BE2C (cell line): Measurements from ENCODE around the gene ADIPOQ.
"Not testable (repeated sequence)": the region's sequence is repeated elsewhere in the genome, so short reads cannot be mapped to it uniquely, and the experiment has no call there.

Source experiments
- DNase-seq: peaks from one replicate; pipeline ENCODE4 v3.0.0-alpha.2; 2020
- H3K27me3 ChIP-seq: fragments of 250-450 bp; sonication (Bioruptor Pico); 2 replicates; pipeline ENCODE4 v1.5.1; 2020; ENCODE audit warnings: mild to moderate bottlenecking
- H3K36me3 ChIP-seq: fragments of 250-450 bp; sonication (Bioruptor Pico); 2 replicates; pipeline ENCODE4 v1.5.1; 2020; ENCODE audit warnings: mild to moderate bottlenecking
- H3K4me1 ChIP-seq: fragments of 250-450 bp; sonication (Bioruptor Pico); 2 replicates; pipeline ENCODE4 v1.5.1; 2020
- H3K4me3 ChIP-seq: 2 replicates; pipeline ENCODE4 v1.5.1; 2011; ENCODE audit warnings: low read depth, low read length
- H3K9me3 ChIP-seq: fragments of 250-450 bp; sonication (Bioruptor Pico); 2 replicates; pipeline ENCODE4 v1.5.1; 2020
- CTCF ChIP-seq: IDR thresholded peaks from 2 replicates; pipeline ENCODE4 v1.5.1; 2012; ENCODE audit warnings: mild to moderate bottlenecking, low read depth, low read length

The ADIPOQ gene

GRCh38 chr3:186818956-186819355, 23.6 kb upstream of the ADIPOQ start:
- no peak for TF ChIP-seq CTCF
- DNase-seq = no peak
- Histone ChIP-seq H3K4me3 (no peak overlapping the region), H3K4me1 (no peaks in the 10 kb centered on the region), H3K36me3 (no peaks in the 10 kb centered on the region), H3K27me3 (no peaks in the 10 kb centered on the region), H3K9me3 (no peaks in the 10 kb centered on the region)

- H3K4me3 ChIP-seq = no peak overlapping the region
Observed at GRCh38 chr3:186821429-186822387, 20.8 kb upstream of the ADIPOQ start.

GRCh38 chr3:186822388-186822759, 20.1 kb upstream of the ADIPOQ start:
- H3K4me1 ChIP-seq, H3K4me3 ChIP-seq, H3K9me3 ChIP-seq, DNase-seq, H3K27me3 ChIP-seq, H3K36me3 ChIP-seq: not testable (repeated sequence)

More at GRCh38 chr3:186821429-186822387, 20.8 kb upstream of the ADIPOQ start:
- Histone ChIP-seq H3K9me3 (no peaks in the 10 kb centered on the region), H3K27me3 (peaks cover 9% of the 10 kb centered on the region), H3K36me3 (no peaks in the 10 kb centered on the region), H3K4me1 (no peaks in the 10 kb centered on the region)
- TF ChIP-seq CTCF = peak; percentile 78
- peak; percentile 36 for DNase-seq

GRCh38 chr3:186823386-186823785, 19.1 kb upstream of the ADIPOQ start:
- Histone ChIP-seq H3K4me3 (no peak overlapping the region), H3K4me1 (no peaks in the 10 kb centered on the region), H3K36me3 (no peaks in the 10 kb centered on the region), H3K27me3 (peaks cover 18% of the 10 kb centered on the region), H3K9me3 (no peaks in the 10 kb centered on the region)
- no peak for DNase-seq
- TF ChIP-seq CTCF = no peak

- TF ChIP-seq CTCF = no peak
- H3K36me3 ChIP-seq = no peaks in the 10 kb centered on the region
- H3K4me1 ChIP-seq = no peaks in the 10 kb centered on the region
- no peak overlapping the region for H3K4me3 ChIP-seq
- peaks cover 22% of the 10 kb centered on the region for H3K27me3 ChIP-seq
- DNase-seq = no peak
- no peaks in the 10 kb centered on the region for H3K9me3 ChIP-seq
Observed at GRCh38 chr3:186824430-186825139, 17.9 kb upstream of the ADIPOQ start.

- H3K36me3 ChIP-seq = no peaks in the 10 kb centered on the region
- no peak overlapping the region for H3K4me3 ChIP-seq
- H3K4me1 ChIP-seq = no peaks in the 10 kb centered on the region
- peaks cover 29% of the 10 kb centered on the region for H3K27me3 ChIP-seq
- peak; percentile 27 for DNase-seq
- H3K9me3 ChIP-seq = no peaks in the 10 kb centered on the region
- TF ChIP-seq CTCF = no peak
Observed at GRCh38 chr3:186825294-186825821, 17.2 kb upstream of the ADIPOQ start.
